GM19240 (cell line): Measurements from ENCODE around the gene RNASEL.
"Not testable (repeated sequence)": the region's sequence is repeated elsewhere in the genome, so short reads cannot be mapped to it uniquely, and the experiment has no call there.

Source experiments
- DNase-seq: peaks from one replicate; pipeline ENCODE4 v3.0.0; 2011; ENCODE audit warnings: low spot score; ENCODE audit not compliant: insufficient read length

The RNASEL gene

GRCh38 chr1:182588500-182589396 is at the start of gene RNASEL:
RNASEL (minus strand) TSS chr1:182589256; CDS start chr1:182586806, 2,450 bp downstream.
- peak; percentile 55 for DNase-seq

- DNase-seq, result no peak
Observed at GRCh38 chr1:182637769-182638168, 48.7 kb upstream of the RNASEL start.

GRCh38 chr1:182635871-182636270 is 46.8 kb upstream of the RNASEL start:
- no peak for DNase-seq

GRCh38 chr1:182634306-182635072 is 45.4 kb upstream of the RNASEL start:
- DNase-seq, result no peak

GRCh38 chr1:182633657-182634281 is 44.7 kb upstream of the RNASEL start:
- no peak for DNase-seq

GRCh38 chr1:182633031-182633430 is 44.0 kb upstream of the RNASEL start:
- DNase-seq, result no peak

- not testable (repeated sequence) for DNase-seq
Observed at GRCh38 chr1:182632441-182632857, 43.4 kb upstream of the RNASEL start.

- DNase-seq, result no peak
Observed at GRCh38 chr1:182631954-182632353, 42.9 kb upstream of the RNASEL start.

GRCh38 chr1:182631053-182631677 is 42.1 kb upstream of the RNASEL start:
- no peak for DNase-seq

- no peak for DNase-seq
Observed at GRCh38 chr1:182630586-182630985, 41.5 kb upstream of the RNASEL start.

GRCh38 chr1:182629499-182630096 is 40.5 kb upstream of the RNASEL start:
- no peak for DNase-seq

- DNase-seq, result no peak
Observed at GRCh38 chr1:182629080-182629479, 40.0 kb upstream of the RNASEL start.

- no peak for DNase-seq
Observed at GRCh38 chr1:182628657-182629056, 39.6 kb upstream of the RNASEL start.

GRCh38 chr1:182627622-182628021 is 38.6 kb upstream of the RNASEL start:
- DNase-seq, result no peak

- no peak for DNase-seq
Observed at GRCh38 chr1:182626527-182626926, 37.5 kb upstream of the RNASEL start.

- DNase-seq, result no peak
Observed at GRCh38 chr1:182625719-182626504, 36.9 kb upstream of the RNASEL start.

- no peak for DNase-seq
Observed at GRCh38 chr1:182625024-182625423, 36.0 kb upstream of the RNASEL start.

- no peak for DNase-seq
Observed at GRCh38 chr1:182624577-182624976, 35.5 kb upstream of the RNASEL start.

- no peak for DNase-seq
Observed at GRCh38 chr1:182622901-182623528, 34.0 kb upstream of the RNASEL start.

- DNase-seq, result no peak
Observed at GRCh38 chr1:182621906-182622305, 32.9 kb upstream of the RNASEL start.
